GM19468 (cell line): ENCODE data around the gene FBLN2.

ENCODE experiments used
- ATAC-seq: cut with Tn5 transposase; IDR thresholded peaks from one replicate; pipeline ENCODE4 v1.9.1; 2021; ENCODE audit warnings: mild to moderate bottlenecking, moderate library complexity, moderate number of reproducible peaks; ENCODE audit not compliant: unreplicated experiment; ENCODE audit errors: extremely low read depth

The FBLN2 gene

DNA sequence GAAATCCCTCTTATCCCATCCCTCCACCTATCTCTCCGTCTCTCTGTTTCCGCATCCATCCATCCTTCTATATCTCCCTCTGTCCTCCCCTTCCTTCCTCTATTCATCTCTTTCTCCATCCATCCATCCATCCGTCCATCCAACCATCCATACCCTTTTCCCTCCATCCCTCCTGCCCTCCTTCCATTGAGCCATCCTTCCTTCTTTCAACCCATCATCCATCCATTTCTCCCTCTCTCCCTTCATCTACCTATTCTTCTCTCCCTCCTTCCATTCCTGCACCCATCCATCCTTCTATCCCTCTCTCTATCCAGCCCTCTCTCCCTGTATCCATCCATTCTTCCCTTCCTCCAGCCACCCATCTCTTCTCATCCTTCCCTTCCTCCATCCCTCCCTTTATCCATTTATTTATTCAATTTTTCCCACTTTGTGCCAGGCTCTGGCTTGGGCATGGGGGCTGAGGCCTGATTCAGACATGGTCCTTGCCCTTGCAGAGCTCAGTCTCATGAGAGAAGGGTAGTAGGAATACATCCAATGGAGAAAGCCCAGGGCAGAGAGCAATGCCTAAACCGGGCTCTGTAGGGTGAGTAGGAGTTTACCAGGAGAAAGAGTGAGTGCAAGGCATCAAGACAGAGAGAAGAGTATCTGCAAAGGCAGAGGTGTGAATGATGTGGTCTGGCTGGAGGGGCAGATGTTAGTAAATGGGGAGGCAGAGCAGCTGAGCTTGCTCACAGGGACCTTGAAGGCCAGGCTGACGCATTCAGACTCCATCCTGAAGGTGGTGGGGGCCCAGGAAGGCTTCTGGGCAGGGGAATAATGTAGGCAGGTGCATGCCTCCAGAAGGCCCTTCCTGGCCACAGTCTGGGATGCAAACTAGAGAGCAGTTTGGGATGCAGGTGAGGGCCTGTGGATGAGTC lies 19.5 kb upstream of the FBLN2 start:
- ATAC-seq, result no peak

- ATAC-seq, result no peak
These were observed 18.5 kb upstream of the FBLN2 start for GRCh38 chr3:13530241-13531009.

DNA sequence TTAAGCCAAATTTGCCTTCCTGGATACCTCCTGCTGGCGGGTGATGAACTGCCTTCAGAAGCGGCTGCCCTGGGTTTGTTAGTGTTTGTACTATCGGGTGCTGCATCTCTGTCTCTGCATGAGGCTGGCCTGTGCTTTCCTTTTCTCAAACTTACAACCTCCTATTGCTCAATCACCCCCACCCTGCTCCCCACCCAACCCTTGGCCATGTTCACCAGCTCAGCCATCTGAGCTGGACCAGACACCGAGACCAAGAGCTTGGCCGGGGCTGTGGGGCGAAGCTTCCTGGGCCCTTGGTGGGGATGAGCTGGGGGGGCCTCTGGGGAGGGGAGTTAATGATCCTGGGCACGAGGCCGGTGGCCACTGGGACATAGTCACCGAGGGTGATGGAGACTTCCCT lies 16.8 kb upstream of the FBLN2 start:
- no peak for ATAC-seq

GRCh38 chr3:13532631-13533030 lies 16.3 kb upstream of the FBLN2 start:
- ATAC-seq, result no peak

- no peak for ATAC-seq
These were observed 15.0 kb upstream of the FBLN2 start for GRCh38 chr3:13533885-13534301.

GRCh38 chr3:13535526-13535875 lies 13.4 kb upstream of the FBLN2 start:
- no peak for ATAC-seq

DNA sequence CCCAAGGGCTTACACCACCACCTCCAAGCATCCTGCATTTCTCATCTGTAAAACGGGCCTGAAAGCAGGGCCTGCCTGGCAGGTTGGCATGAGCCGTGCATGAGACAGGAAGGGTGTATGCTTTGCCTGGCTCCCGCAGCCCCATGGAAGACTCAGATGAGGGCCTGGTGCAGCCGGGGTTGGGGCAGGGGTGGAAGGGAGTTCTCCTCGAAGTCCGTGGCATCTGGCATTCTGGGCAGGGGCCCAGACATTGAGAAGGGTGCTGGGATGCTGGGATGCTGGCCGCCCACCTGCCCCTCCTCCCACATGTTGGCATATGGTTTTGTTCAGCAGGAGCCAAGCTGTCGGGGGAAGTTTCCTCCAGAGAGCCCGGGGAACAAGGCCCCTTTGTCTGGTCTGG lies 13.0 kb upstream of the FBLN2 start:
- ATAC-seq, result no peak

GRCh38 chr3:13536432-13536831 lies 12.5 kb upstream of the FBLN2 start:
- no peak for ATAC-seq

- ATAC-seq, result no peak
These were observed 12.1 kb upstream of the FBLN2 start for GRCh38 chr3:13536832-13537231.

GRCh38 chr3:13537244-13537908 lies 11.5 kb upstream of the FBLN2 start:
- no peak for ATAC-seq

DNA sequence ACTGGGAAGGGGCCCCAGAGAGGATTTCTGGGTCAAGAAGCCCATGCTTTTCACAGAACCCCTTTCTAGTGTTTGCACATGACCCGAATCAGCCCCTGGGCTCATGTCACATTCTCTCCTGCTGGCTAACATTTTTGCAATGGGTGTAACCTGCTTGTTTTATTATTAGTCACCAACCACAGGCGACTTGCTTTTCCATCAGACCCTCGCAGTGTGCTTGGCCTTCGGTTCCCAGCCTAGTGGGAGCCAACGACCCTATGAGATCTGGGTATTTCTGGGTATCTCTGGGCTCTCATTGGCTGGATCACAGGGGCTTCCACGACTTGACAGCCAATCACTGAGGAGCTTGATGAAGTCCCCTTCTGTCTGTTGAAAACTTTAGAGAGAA lies 11.0 kb upstream of the FBLN2 start:
- no peak for ATAC-seq

- ATAC-seq, result no peak
These were observed 10.2 kb upstream of the FBLN2 start for GRCh38 chr3:13538520-13539291.

DNA sequence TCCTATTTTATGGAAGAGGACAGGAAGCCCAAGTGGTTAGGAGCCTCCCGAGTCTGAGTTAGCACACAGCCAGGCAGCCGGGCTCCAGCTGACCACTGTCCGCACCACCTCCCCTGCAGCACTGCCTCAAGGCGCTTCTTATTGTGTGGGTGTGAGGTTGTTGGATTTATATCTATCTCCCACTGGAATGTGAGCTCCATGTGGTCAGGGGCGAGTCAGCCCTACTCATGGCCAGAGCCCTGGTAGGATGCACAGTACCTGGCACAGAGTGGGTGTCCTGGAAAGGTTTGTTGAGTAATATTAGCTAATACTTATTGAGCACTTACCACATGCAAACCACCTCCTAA lies 9.7 kb upstream of the FBLN2 start:
- no peak for ATAC-seq

DNA sequence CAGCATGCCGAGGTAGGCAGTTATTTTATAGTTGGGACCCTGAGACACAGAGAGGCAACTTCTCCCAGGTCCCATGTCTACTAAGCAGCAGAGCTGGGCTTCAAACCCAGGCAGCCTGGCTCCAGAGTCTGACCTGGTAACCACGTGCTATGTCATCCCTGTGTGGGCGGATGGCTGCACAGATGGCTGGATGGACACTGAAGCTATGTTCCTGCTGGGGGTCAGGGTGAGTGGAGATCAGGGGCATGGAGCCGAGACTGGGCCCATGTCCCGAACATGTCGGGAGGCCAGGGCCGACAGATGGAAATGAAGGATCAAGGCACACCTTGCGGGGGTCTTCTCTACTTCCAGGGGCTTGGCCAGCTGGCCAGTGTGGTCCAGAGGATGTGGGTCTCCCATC lies 9.3 kb upstream of the FBLN2 start:
- ATAC-seq, result no peak

DNA sequence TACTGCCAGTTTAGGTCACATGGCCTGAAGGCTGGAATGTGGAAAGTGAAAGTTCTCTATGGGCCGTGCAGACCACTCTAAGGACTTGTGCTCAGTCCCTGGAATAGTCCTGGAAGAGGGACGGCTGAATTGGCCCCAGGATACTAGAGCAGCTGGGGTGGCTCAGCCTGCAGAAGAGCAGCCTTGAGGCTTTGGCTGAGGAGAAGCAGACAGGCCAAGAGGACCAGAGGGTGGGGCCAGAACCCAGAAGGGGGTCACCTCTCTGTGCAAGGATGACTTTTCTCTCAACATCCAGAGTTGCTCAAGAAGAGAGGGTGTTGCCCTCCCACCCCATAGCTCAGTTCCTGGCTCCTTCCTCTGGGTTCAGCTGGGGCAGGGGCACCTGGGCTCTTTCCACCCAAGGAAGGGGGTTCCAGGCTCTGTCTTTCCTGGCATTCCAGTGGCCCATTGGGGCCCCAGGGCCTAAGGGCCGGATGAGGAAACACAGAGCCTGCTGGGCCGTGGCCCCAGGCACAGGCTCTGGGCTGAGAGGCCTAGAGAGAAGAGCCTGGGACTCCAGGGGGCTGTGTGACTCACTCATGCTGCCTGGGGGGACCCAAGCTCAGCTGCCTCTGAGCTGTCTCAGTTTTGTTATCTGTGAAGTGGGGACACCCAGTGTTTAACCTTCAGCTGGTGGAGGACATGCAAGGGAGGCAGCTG lies 8.5 kb upstream of the FBLN2 start:
- ATAC-seq, result no peak

DNA sequence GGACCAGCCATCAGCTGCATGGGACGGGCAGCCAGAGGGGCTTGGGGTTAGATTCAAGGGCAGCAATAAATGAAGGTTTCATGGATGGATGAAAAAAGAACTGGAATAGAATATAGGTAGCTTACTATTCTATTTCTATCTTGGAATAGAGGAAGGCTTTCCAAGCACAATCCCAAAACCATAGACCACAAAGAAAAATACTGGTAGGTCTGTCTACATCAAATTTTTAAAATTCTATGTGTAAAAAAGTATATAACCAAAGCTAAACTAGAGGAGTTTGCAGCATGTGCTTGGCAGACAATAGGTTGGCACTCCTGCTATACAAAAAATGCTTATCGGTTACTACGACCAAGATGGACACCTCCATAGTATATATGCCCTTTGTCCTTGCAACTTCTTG lies 7.2 kb upstream of the FBLN2 start:
- no peak for ATAC-seq

DNA sequence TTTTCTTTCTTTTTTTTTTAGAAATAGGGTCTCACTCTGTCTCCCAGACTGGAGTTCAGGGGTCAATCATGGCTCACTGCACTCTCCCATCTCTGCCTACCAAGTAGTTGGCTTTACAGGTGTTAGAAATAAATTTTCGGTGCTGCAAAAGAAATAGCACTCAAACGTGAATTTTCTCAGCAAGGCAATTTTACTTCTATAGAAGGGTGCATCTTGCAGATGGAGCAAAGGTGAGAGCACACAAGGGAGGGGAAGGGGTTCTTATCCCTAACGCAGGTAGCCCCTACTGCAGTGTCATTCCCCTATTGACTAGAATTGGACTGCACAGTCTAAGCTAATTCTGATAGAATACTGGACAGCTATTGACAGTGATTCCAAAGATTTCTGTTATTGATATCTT lies 6.8 kb upstream of the FBLN2 start:
- ATAC-seq, result no peak

DNA sequence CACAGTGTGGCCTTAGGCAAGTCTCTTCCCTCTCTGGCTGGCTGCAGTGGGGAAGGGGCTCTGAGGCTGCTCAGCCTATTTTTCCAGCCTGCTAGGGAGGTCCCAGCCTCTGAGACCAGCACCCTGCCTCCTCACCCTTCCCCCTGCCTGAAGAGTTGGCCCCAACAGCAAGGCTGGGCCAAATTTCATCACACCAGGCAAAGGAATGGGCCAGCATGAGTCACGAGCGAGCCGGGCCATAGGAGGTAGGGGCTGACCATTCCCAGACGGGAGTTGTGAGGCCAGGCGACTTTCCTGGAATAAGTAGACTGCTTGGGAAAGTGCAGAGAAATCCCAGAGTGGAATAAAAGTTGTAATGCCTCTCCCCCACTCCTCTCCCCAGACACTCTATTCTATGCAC lies 5.7 kb upstream of the FBLN2 start:
- ATAC-seq, result no peak

DNA sequence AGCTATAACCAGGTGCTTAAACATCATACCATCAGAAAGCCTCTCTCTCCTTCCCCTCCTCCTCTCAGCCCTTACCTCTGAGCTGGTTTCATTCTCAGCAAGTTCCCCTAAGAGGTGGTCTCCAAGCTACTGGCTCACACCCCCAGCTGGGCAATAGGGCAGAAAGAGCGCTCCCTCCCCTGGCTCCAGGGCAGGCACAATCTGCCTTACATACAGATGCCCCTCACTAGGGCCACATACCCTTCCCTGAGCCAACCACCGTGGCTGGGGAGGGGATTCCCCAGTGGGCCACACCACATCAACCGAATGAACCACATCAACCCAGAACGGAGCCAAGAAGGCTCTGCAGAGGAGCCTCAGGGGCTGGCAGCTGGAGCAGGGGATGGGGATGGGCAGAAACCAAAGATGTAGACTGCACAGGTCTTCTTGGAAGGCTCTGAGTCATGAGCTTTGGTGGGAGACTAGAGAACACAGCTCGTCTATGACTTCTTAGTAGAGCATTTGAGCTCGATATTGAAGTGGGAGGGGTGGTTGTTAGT lies 4.6 kb upstream of the FBLN2 start:
- ATAC-seq, result no peak
